Hepatocyte (in vitro differentiated cells): Measurements from ENCODE around the gene WSCD2.

Experiments used
- EZH2 ChIP-seq: fragments of 200-600 bp; sonication (generic); IDR thresholded peaks from 2 replicates; pipeline ENCODE4 v1.6.1; 2016; ENCODE audit warnings: antibody characterized with exemption, mild to moderate bottlenecking, borderline replicate concordance
- EZH2phosphoT487 ChIP-seq: fragments of 200-600 bp; sonication (generic); IDR thresholded peaks from one replicate; pipeline ENCODE4 v1.6.1; 2018; ENCODE audit warnings: antibody characterized with exemption, mild to moderate bottlenecking, low read depth, moderate library complexity; ENCODE audit not compliant: unreplicated experiment, severe bottlenecking
- TF ChIP-seq, protein P1 (sequence below): fragments of 200-600 bp; sonication (generic); IDR thresholded peaks from 2 replicates; pipeline ENCODE4 v1.5.1; 2016; ENCODE audit warnings: antibody characterized with exemption, mild to moderate bottlenecking; ENCODE audit not compliant: poor library complexity

DNA sequence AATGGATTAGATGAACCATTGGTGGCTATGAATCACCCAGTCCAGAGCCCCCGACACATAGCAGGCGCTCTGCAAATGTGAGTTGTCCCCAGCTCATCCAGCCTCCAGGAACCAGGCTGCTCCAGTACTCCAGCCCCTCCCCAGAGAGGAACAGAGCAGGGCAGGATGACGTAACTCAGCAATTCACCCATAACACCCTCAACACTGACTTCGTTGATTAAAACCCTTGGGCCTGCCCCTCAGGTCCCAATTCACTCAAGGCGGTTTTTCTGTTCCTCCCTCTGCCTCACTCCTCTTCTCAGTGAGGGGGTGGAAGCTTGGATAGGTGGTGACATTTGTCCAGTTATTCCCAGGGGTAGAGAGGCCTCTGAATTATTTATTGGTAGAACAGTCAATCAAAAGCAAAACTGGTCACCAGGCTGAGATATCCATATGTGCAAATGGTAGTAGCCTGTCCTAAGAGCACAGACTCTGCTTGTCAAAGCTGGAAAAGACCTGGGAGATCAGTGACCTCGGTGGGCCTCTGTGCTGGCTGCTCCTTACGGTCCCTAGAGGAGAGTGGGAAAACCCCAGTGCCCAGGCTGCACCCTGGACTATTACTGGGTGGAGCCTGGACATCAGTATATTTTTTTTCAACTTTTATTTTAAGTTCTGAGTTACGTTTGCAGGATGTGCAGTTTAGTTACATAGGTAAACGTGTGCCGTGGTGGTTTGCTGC, 113.1 kb downstream of the WSCD2 start:
- TF ChIP-seq EZH2 (no peak), EZH2phosphoT487 (no peak)
- TF ChIP-seq, protein P1, sequence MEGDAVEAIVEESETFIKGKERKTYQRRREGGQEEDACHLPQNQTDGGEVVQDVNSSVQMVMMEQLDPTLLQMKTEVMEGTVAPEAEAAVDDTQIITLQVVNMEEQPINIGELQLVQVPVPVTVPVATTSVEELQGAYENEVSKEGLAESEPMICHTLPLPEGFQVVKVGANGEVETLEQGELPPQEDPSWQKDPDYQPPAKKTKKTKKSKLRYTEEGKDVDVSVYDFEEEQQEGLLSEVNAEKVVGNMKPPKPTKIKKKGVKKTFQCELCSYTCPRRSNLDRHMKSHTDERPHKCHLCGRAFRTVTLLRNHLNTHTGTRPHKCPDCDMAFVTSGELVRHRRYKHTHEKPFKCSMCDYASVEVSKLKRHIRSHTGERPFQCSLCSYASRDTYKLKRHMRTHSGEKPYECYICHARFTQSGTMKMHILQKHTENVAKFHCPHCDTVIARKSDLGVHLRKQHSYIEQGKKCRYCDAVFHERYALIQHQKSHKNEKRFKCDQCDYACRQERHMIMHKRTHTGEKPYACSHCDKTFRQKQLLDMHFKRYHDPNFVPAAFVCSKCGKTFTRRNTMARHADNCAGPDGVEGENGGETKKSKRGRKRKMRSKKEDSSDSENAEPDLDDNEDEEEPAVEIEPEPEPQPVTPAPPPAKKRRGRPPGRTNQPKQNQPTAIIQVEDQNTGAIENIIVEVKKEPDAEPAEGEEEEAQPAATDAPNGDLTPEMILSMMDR, result no peak
